Measurements from ENCODE around the gene OTUB2.

OTUB2 gene

DNA sequence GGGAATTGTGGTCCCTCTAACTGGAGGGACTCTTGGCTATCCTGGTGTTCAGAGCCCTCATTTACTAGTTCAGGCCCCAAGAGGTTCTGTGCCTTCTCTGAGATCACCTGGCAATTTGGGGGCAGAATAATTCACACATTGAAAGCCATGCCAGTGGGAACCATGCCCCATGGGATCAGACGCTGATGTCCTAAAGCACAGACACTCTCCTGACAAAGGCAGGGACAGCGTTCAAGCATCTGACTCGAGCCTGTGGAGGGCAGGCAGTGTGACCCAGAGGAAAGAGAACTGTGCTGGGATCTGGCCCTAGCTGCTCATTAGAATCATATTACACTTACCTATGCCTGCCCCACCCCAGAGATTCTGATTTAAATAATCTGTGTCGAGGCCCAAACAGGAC, 47.4 kb upstream of the OTUB2 start:
- Histone ChIP-seq H3K27ac (no peak overlapping the region), H2AFZ (no peak overlapping the region), H3K27me3 (ENCODE audit: control insufficient read depth, insufficient read depth, low read length) (no peaks in the 10 kb centered on the region), H3K36me3 (ENCODE audit: control insufficient read depth, insufficient read depth, low read length) (no peaks in the 10 kb centered on the region), H3K4me1 (no peaks in the 10 kb centered on the region), H3K9me3 (ENCODE audit: control insufficient read depth, low read length) (no peaks in the 10 kb centered on the region), H3K4me3 (ENCODE audit: low read depth, low read length) (no peak overlapping the region), H3K9ac (no peak overlapping the region), H3K4me2 (ENCODE audit: low read length) (no peak overlapping the region), H3K79me2 (no peaks in the 10 kb centered on the region)
- TF ChIP-seq, protein P1, sequence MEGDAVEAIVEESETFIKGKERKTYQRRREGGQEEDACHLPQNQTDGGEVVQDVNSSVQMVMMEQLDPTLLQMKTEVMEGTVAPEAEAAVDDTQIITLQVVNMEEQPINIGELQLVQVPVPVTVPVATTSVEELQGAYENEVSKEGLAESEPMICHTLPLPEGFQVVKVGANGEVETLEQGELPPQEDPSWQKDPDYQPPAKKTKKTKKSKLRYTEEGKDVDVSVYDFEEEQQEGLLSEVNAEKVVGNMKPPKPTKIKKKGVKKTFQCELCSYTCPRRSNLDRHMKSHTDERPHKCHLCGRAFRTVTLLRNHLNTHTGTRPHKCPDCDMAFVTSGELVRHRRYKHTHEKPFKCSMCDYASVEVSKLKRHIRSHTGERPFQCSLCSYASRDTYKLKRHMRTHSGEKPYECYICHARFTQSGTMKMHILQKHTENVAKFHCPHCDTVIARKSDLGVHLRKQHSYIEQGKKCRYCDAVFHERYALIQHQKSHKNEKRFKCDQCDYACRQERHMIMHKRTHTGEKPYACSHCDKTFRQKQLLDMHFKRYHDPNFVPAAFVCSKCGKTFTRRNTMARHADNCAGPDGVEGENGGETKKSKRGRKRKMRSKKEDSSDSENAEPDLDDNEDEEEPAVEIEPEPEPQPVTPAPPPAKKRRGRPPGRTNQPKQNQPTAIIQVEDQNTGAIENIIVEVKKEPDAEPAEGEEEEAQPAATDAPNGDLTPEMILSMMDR (IDR thresholded peaks at IDR 0.05) = no peak

DNA sequence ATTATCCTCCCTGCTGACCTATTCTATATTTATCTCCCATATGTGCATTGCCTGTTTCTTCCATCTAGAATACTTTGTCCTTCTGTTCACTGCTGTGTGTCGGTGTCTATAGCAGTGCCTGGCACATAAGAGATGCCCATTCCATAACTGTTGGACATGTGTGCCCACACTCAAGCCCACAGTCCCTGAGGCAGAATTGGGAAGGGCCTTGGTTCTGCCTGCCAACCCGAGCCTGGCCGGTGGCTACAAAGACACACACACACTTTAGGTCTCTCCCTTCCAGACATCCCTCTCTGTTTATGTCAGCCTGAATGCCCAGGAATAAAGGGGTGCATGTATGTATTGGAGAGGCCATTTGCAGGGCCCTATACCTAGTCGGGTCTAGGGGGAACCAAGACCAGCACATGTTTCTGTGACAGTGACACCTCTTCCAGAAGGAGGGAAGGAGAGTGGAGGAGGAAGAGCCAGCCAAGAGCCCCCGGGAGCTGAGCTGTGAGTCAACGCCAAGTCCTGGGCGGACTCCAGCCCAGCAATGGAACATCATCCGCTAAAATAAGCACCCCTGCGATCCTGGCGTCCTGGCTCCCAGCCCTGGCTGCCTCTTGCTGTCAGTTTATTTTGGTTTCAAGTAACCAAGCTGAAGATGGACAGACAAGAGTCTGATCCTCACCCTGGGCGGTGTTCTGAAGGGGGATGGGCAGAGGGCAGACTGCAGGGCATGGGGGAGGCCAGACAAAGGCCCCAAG, 45.5 kb upstream of the OTUB2 start:
- H3K4me2 ChIP-seq (ENCODE audit: low read length) = no peak overlapping the region
- no peaks in the 10 kb centered on the region for H3K4me1 ChIP-seq
- TF ChIP-seq, protein P1 (IDR thresholded peaks at IDR 0.05) = no peak
- no peak overlapping the region for H3K27ac ChIP-seq
- no peaks in the 10 kb centered on the region for H3K9me3 ChIP-seq (ENCODE audit: control insufficient read depth, low read length)
- H3K36me3 ChIP-seq (ENCODE audit: control insufficient read depth, insufficient read depth, low read length) = no peaks in the 10 kb centered on the region
- no peak overlapping the region for H3K4me3 ChIP-seq (ENCODE audit: low read depth, low read length)
- no peaks in the 10 kb centered on the region for H3K27me3 ChIP-seq (ENCODE audit: control insufficient read depth, insufficient read depth, low read length)
- H3K9ac ChIP-seq = no peak overlapping the region
- no peaks in the 10 kb centered on the region for H3K79me2 ChIP-seq
- no peak overlapping the region for H2AFZ ChIP-seq

DNA sequence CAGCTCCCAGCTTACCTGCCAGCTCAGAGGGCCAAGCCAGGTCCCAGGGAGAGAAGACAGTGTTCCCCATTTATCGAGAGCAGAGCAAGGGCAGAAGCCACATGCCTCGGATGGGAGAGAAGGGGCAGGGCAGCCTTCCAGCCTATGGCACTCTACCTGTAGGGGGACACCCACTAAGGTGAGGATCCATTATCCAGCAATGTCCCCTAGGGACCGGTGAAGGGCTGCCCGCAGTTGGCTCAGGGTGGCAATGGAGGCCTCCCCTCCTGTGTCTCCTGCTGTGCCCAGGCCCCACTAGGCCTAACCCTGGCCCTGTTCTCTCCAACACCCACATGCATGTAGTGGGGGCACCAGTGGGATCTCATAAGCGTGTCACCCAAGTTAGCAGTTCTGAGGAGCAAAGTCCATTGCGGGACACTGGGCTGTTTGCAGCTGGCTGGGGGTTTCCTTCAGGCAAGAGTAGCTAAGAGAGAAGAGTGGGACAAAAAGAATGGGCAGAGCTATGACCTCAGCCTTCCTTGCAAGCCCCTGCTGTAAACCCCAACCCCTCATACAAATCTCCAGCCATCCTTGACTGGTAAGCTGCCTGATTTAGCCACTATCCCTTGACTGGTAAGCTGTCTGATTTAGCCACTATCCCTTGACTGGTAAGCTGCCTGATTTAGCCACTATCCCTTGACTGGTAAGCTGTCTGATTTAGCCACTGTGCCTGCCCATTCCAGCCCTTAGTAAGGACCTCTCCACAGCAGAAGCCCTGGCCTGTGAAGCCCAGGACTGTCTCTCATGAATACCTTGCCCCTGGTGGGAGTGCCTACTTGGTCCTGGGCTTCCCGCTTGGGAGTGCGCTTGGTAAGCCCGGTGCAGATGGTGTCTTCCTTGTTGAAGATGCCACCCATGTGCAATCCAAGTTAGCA, 44.6 kb upstream of the OTUB2 start:
- H3K27ac ChIP-seq = no peak overlapping the region
- H3K36me3 ChIP-seq (ENCODE audit: control insufficient read depth, insufficient read depth, low read length) = no peaks in the 10 kb centered on the region
- no peaks in the 10 kb centered on the region for H3K79me2 ChIP-seq
- TF ChIP-seq, protein P1 (IDR thresholded peaks at IDR 0.05) = no peak
- no peak overlapping the region for H3K9ac ChIP-seq
- H2AFZ ChIP-seq = no peak overlapping the region
- no peaks in the 10 kb centered on the region for H3K9me3 ChIP-seq (ENCODE audit: control insufficient read depth, low read length)
- H3K4me3 ChIP-seq (ENCODE audit: low read depth, low read length) = no peak overlapping the region
- no peaks in the 10 kb centered on the region for H3K27me3 ChIP-seq (ENCODE audit: control insufficient read depth, insufficient read depth, low read length)
- no peaks in the 10 kb centered on the region for H3K4me1 ChIP-seq
- no peak overlapping the region for H3K4me2 ChIP-seq (ENCODE audit: low read length)

DNA sequence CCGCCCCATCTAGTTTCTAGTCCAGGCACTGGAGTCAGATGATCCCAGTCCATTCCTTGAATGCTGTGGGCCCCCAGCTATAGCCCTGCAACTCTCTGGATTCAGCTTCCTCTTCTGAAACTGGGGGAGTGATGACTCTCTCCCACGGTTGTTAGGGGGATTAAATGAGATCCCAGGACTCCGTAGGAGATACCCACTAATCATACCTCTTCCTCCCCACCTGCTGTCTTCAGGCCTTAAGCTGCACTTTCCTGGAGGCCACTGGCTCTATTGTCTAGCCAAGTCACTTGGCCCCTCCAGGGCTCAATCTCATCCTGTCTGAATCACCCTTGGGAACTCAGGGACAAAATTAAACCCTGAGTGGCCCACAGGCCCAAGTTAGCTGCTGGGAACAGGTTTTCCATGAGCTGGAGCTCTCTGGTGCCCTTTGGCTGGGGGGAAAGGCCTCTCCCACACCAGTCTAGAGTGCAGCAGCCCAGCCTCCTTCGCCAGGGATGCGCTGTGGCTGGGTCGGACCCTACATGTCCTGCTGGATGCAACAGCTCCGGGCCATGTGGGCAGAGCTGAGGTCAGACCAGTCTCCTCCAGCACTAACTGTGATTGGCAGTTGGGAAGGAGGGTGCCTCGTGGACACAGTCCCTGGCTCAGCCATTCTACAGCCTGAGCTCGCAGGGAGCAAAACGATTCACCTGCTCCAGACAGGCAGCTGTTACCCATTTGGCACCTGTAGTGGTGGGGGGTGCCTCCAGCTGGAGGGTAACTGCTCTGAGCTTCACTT, 43.7 kb upstream of the OTUB2 start:
- H3K4me1 ChIP-seq = peaks cover 5% of the 10 kb centered on the region
- H3K9ac ChIP-seq = no peak overlapping the region
- H3K27me3 ChIP-seq (ENCODE audit: control insufficient read depth, insufficient read depth, low read length) = no peaks in the 10 kb centered on the region
- H2AFZ ChIP-seq = no peak overlapping the region
- H3K4me2 ChIP-seq (ENCODE audit: low read length) = no peak overlapping the region
- H3K79me2 ChIP-seq = no peaks in the 10 kb centered on the region
- TF ChIP-seq, protein P1 (IDR thresholded peaks at IDR 0.05) = no peak
- no peak overlapping the region for H3K27ac ChIP-seq
- H3K4me3 ChIP-seq (ENCODE audit: low read depth, low read length) = no peak overlapping the region
- no peaks in the 10 kb centered on the region for H3K9me3 ChIP-seq (ENCODE audit: control insufficient read depth, low read length)
- no peaks in the 10 kb centered on the region for H3K36me3 ChIP-seq (ENCODE audit: control insufficient read depth, insufficient read depth, low read length)

Data from parathyroid adenoma (tissue), 2 donors.